Body of pancreas (tissue), 4 donors: ENCODE data around the gene GALNT2.

Experiments
- CTCF ChIP-seq, 7 experiments: fragments of 450-650 bp in 4 of 7; fragments of 200-600 bp in 3 of 7; sonication (generic) in 3 of 7; IDR thresholded peaks; one replicate each; pipeline ENCODE4 v1.5.1; 2016 to 2019; ENCODE audit warnings: antibody characterized with exemption in 7 of 7
- POLR2A ChIP-seq, 3 donors: fragments of 450-650 bp; IDR thresholded peaks; one replicate each; pipeline ENCODE4 v1.6.1; 2016; ENCODE audit warnings: antibody characterized with exemption in 3 of 3, mild to moderate bottlenecking in 2 of 3

- no peak for TF ChIP-seq CTCF (IDR thresholded peaks at IDR 0.05)
- no peak for TF ChIP-seq POLR2A (IDR thresholded peaks at IDR 0.05)
Measured at GRCh38 chr1:230109066-230109465, 42.0 kb downstream of the GALNT2 start.
